K562 (cell line): ENCODE results near the gene TAF8. TPM values are rescaled to one million over a fixed set of nuclear protein-coding genes. Genes with fewer than 3 reads are reported as not detected.

ENCODE experiments used
- ATAC-seq: fragments of 200-7000 bp; cut with Tn5 transposase; 3 replicates; pipeline ENCODE4 v1.9.1; 2020; ENCODE audit warnings: moderate library complexity
- BruUV-seq: library from RNA; stranded (reverse); fragments of 400-500 nt; replicated peaks from 2 replicates; lab custom pipeline; 2021; lab: Mats Ljungman, UMichigan
- CTCF ChIA-PET: fragments of 300-600 bp; formaldehyde crosslinking; extraction: SDS; loops from one replicate; lab custom pipeline; 2021; ENCODE audit warnings: low intra/inter-chr PET ratio; lab: Yijun Ruan, JAX
- POLR2A ChIA-PET: fragments of 300-600, 350-650 bp; sonication (Branson Sonifier 250); formaldehyde crosslinking; extraction: SDS; loops from one replicate; lab custom pipeline; 2021; ENCODE audit warnings: antibody characterized with exemption, inconsistent platforms; lab: Yijun Ruan, JAX
- DNase-seq, 4 experiments: peaks; one replicate each; pipeline versions ENCODE4 v3.0.0 to v3.0.0-alpha.2; 2011 to 2018; ENCODE audit warnings: low spot score in 3 of 4, mixed read lengths in 3 of 4; ENCODE audit errors: extremely low read depth in 1 of 4
- FAIRE-seq: peaks from 2 replicates; lab custom pipeline; 2011; peaks lifted over from hg19 to GRCh38; lab: Jason Lieb, UNC
- H2AFZ ChIP-seq: 2 replicates; pipeline ENCODE4 v1.6.0; 2011; ENCODE audit warnings: low read depth, low read length, control low read depth, inconsistent platforms
- H3K27ac ChIP-seq: fragments of 200-600 bp; 3 replicates; pipeline ENCODE4 v1.8.0; 2011; ENCODE audit warnings: low read depth, mild to moderate bottlenecking, control low read depth, inconsistent platforms, low read length, moderate library complexity, mixed read lengths; ENCODE audit errors: extremely low read depth
- H3K27me3 ChIP-seq, 2 experiments: fragments of 300-600 bp in 1 of 2; 2 replicates in 1 of 2; 3 replicates in 1 of 2; pipeline versions ENCODE4 v1.6.0 to v1.8.0; 2011; ENCODE audit warnings: inconsistent platforms in 2 of 2, low read length in 2 of 2, mild to moderate bottlenecking in 1 of 2, mixed read lengths in 1 of 2, moderate library complexity in 1 of 2; ENCODE audit not compliant: control insufficient read depth in 2 of 2, insufficient read depth in 2 of 2
- H3K36me3 ChIP-seq: fragments of 300-600 bp; 3 replicates; pipeline ENCODE4 v1.8.0; 2011; ENCODE audit warnings: mild to moderate bottlenecking, low read length, inconsistent platforms; ENCODE audit not compliant: control insufficient read depth, insufficient read depth
- H3K4me1 ChIP-seq, 2 experiments: fragments of 200-600 bp in 1 of 2; replicated peaks in 1 of 2; 2 replicates in 1 of 2; 3 replicates in 1 of 2; pipeline versions ENCODE4 v1.5.1 to v1.8.0; 2011; ENCODE audit warnings: inconsistent platforms in 2 of 2, low read length in 2 of 2, mild to moderate bottlenecking in 1 of 2, mixed read lengths in 1 of 2, moderate library complexity in 1 of 2; ENCODE audit not compliant: control insufficient read depth in 2 of 2, insufficient read depth in 2 of 2
- H3K4me2 ChIP-seq: 2 replicates; pipeline ENCODE4 v1.6.1; 2011; ENCODE audit warnings: low read length, control low read depth, inconsistent platforms, mixed read lengths; ENCODE audit not compliant: insufficient read depth
- H3K4me3 ChIP-seq: fragments of 200-600 bp; sonication (generic), shearing (Covaris generic); 2 replicates; pipeline ENCODE4 v1.5.1; 2016; ENCODE audit warnings: control low read depth, inconsistent platforms
- H3K79me2 ChIP-seq: fragments of 200-600 bp; 3 replicates; pipeline ENCODE4 v1.8.0; 2011; ENCODE audit warnings: low read length, inconsistent platforms; ENCODE audit not compliant: control insufficient read depth, insufficient read depth
- H3K9ac ChIP-seq, 2 experiments: 2 replicates each; pipeline versions ENCODE4 v1.6.0 to v1.6.1; 2011; ENCODE audit warnings: low read depth in 2 of 2, low read length in 2 of 2, control low read depth in 1 of 2, inconsistent platforms in 1 of 2, mild to moderate bottlenecking in 1 of 2, mixed read lengths in 1 of 2; ENCODE audit not compliant: insufficient read depth in 1 of 2
- H3K9me1 ChIP-seq: one replicate; pipeline ENCODE4 v1.6.0; 2011; ENCODE audit warnings: inconsistent platforms, mild to moderate bottlenecking, low read length, moderate library complexity; ENCODE audit not compliant: control insufficient read depth, insufficient read depth
- H3K9me3 ChIP-seq: replicated peaks from 2 replicates; pipeline ENCODE4 v1.5.1; 2011; ENCODE audit warnings: low read depth, low read length, inconsistent platforms; ENCODE audit not compliant: control insufficient read depth, insufficient read depth
- H4K20me1 ChIP-seq: replicated peaks from 2 replicates; pipeline ENCODE4 v1.6.1; 2011; ENCODE audit warnings: low read length, inconsistent platforms, mixed read lengths; ENCODE audit not compliant: control insufficient read depth, insufficient read depth
- ESRRA ChIP-seq: fragments of 450-650 bp; IDR thresholded peaks from 2 replicates; pipeline ENCODE4 v1.6.1; 2014; ENCODE audit warnings: low read depth, mild to moderate bottlenecking, moderate library complexity, borderline replicate concordance
- GATAD2A ChIP-seq: fragments of 450-650 bp; IDR thresholded peaks from 2 replicates; pipeline ENCODE4 v1.6.1; 2017
- JUNB ChIP-seq: fragments of 450-650 bp; formaldehyde crosslinking; conservative IDR thresholded peaks from 2 replicates; pipeline ENCODE4 v1.4.0; 2020; ENCODE audit warnings: mild to moderate bottlenecking
- JUND ChIP-seq, 2 experiments: IDR thresholded peaks; 2 replicates in 1 of 2; 3 replicates in 1 of 2; pipeline ENCODE4 v1.6.1; 2011; ENCODE audit warnings: borderline replicate concordance in 2 of 2, low read depth in 2 of 2, low read length in 2 of 2, improper control_type of control experiment in 1 of 2, missing biosample characterization in 1 of 2, missing genetic modification characterization in 1 of 2, missing genetic modification reagents in 1 of 2
- NCOA2 ChIP-seq, 2 experiments: fragments of 450-650 bp; IDR thresholded peaks; 2 replicates each; pipeline ENCODE4 v1.6.1; 2018; ENCODE audit warnings: mild to moderate bottlenecking in 2 of 2, moderate library complexity in 1 of 2; ENCODE audit not compliant: partially characterized antibody in 2 of 2
- NEUROD1 ChIP-seq: fragments of 150-350 bp; IDR thresholded peaks from 2 replicates; pipeline ENCODE4 v1.6.1; 2014; ENCODE audit warnings: borderline replicate concordance, low read length, low read depth; ENCODE audit not compliant: partially characterized antibody
- PBX2 ChIP-seq, 2 experiments: IDR thresholded peaks in 1 of 2; conservative IDR thresholded peaks in 1 of 2; 2 replicates each; pipeline ENCODE4 v1.6.1; 2016; ENCODE audit warnings: low read depth in 2 of 2, mild to moderate bottlenecking in 1 of 2, missing compliant biosample characterization in 1 of 2, missing genetic modification characterization in 1 of 2, moderate library complexity in 1 of 2
- SP2 ChIP-seq: IDR thresholded peaks from 2 replicates; pipeline ENCODE4 v1.6.1; 2011; ENCODE audit warnings: mild to moderate bottlenecking, low read depth, low read length, moderate library complexity; ENCODE audit not compliant: poor library complexity, severe bottlenecking; ENCODE audit errors: extremely low read depth
- SREBF2 ChIP-seq: sonication (generic); formaldehyde crosslinking; IDR thresholded peaks from 2 replicates; pipeline ENCODE4 v1.4.0; 2020; ENCODE audit warnings: mild to moderate bottlenecking, missing genetic modification reagents
- ZBTB34 ChIP-seq: fragments of 250-450 bp; sonication (Bioruptor Pico); IDR thresholded peaks from 2 replicates; pipeline ENCODE4 v1.8.0; 2021; ENCODE audit warnings: mild to moderate bottlenecking, moderate library complexity
- ZBTB8A ChIP-seq: fragments of 450-650 bp; IDR thresholded peaks from 2 replicates; pipeline ENCODE4 v1.6.1; 2018; ENCODE audit warnings: mild to moderate bottlenecking, moderate library complexity; ENCODE audit not compliant: partially characterized antibody
- ZEB2 ChIP-seq: fragments of 450-650 bp; IDR thresholded peaks from 2 replicates; pipeline ENCODE4 v1.6.1; 2016
- ZNF551 ChIP-seq: fragments of 250-450 bp; sonication (Bioruptor Pico); IDR thresholded peaks from 2 replicates; pipeline ENCODE4 v1.5.0; 2021; ENCODE audit warnings: mild to moderate bottlenecking, moderate library complexity
- whole genome bisulfite sequencing: fragments of 100-300 bp; shearing (Covaris generic); methylation state at CpG from one replicate; pipeline ENCODE4 v1.1.6; 2016; ENCODE audit warnings: low coverage, mixed read lengths; ENCODE audit not compliant: insufficient coverage; ENCODE audit errors: missing lambda C conversion rate; 5-methylcytosine and 5-hydroxymethylcytosine counted together
- in situ Hi-C: fragments of 300-500 bp; cut with MboI; formaldehyde crosslinking; loops from 4 replicates; pipeline ENCODE4 v1.15.0; 2018; ENCODE audit warnings: inconsistent platforms, mixed read lengths
- intact Hi-C: fragments of 100-400 bp; cut with micrococcal nuclease; formaldehyde crosslinking; loops from 2 replicates; pipeline ENCODE4 v1.14.2; 2022
- polyA plus RNA-seq, 8 experiments: library from polyadenylated mRNA; depleted of rRNA in 4 of 8; stranded (reverse) in 5 of 8; unstranded in 3 of 8; fragments of >200 nt; fragmentation: Nextera tagmentation in 2 of 8; fragmentation: Illumina TruSeq in 1 of 8; extraction: Ambion mirVana in 2 of 8; extraction: Trizol in 1 of 8; gene quantifications; 2 replicates each; pipeline versions ENCODE4 v1.2.1 to v1.2.3, GENCODE V29; 2011 to 2014; ENCODE audit warnings: inconsistent platforms in 1 of 8, missing spikeins in 1 of 8
- total RNA-seq, 7 experiments: library from RNA; depleted of rRNA in 6 of 7; stranded (reverse); fragments of >200 nt in 6 of 7; fragmentation: Illumina TruSeq in 2 of 7; extraction: Trizol in 2 of 7; gene quantifications; 2 replicates each; pipeline versions ENCODE4 v1.2.1 to v1.2.3, GENCODE V29; 2011 to 2021; ENCODE audit warnings: low replicate concordance in 1 of 7

Gene TAF8
- total and polyA plus RNA-seq, 9 of the 15 experiments (the other 6 are each of a cell fraction or from before 2014, with no cell fraction given) = 29.4 to 84.0 (median 52.6) TPM

GRCh38 chr6:42030585-42031506 is 19.5 kb upstream of the TAF8 start:
- in situ Hi-C loops (no loop called here), intact Hi-C loops (loop anchor here (2.0 kb wide), 1 partner anchor 92 kb away; no protein-coding TSS in a partner anchor)
- Histone ChIP-seq H3K27ac (peak overlapping the region; percentile 95), H3K4me2 (peak overlapping the region; percentile 83), H3K27me3 (no peaks in the 10 kb centered on the region), H2AFZ (peak overlapping the region; percentile 99), H3K9me3 (no peaks in the 10 kb centered on the region), H3K9me1 (no peaks in the 10 kb centered on the region), H3K4me3 (peak overlapping the region; percentile 9; the same call in 1 of the 2 replicates), H4K20me1 (no peaks in the 10 kb centered on the region), H3K4me1 (peaks cover 62 to 65% of the 10 kb centered on the region in 2 experiments), H3K36me3 (no peaks in the 10 kb centered on the region; the same call in 2 of the 3 replicates), H3K9ac (peak overlapping the region; percentile 75 to 91), H3K79me2 (peaks cover 21% of the 10 kb centered on the region; the same call in 2 of the 3 replicates)
- 13% methylated on average over 14 of the region's 14 CpGs for WGBS
- TSS peak; percentile 64 for BruUV-seq
- ATAC-seq = peak; percentile 80
- POLR2A ChIA-PET = interaction anchor here (0.6 to 3.5 kb wide), 15 partner anchors 10 to 250 kb away, joined by 3 to 31 read pairs (median 4); partner anchors contain the start of genes BYSL, CCND3, MED20 and TAF8
- peak; percentile 87 to 92 (median 90) for DNase-seq
- FAIRE-seq = peak; percentile 91
- CTCF ChIA-PET = no interaction called here
- no peak for TF ChIP-seq PBX2 (CRISPR knock-in tag; IDR thresholded peaks at IDR 0.05; ENCODE audit: low read depth)
- no peak for TF ChIP-seq PBX2 (tag; conservative IDR thresholded peaks at IDR 0.05; ENCODE audit: low read depth)
- no peak for TF ChIP-seq JUNB (CRISPR knock-in tag)
- TF ChIP-seq ZNF551 (CRISPR knock-in tag) = no peak
- no peak for TF ChIP-seq ZBTB34 (CRISPR knock-in tag)
- TF ChIP-seq NEUROD1 = peak; percentile 28
- TF ChIP-seq GATAD2A = peak; percentile 57; the same call in 1 of the 2 replicates
- TF ChIP-seq JUND (IDR thresholded peaks at IDR 0.05; ENCODE audit: borderline replicate concordance, low read depth, low read length) = peak; percentile 56; the same call in 1 of the 2 replicates
- TF ChIP-seq JUND (tag; IDR thresholded peaks at IDR 0.05; ENCODE audit: borderline replicate concordance, low read depth, low read length) = peak; percentile 65; the same call in 2 of the 3 replicates
- no peak for TF ChIP-seq SREBF2
- TF ChIP-seq ESRRA = no peak
- no peak for TF ChIP-seq SP2
- no peak; the same call in 1 of the 2 replicates for TF ChIP-seq ZEB2
- TF ChIP-seq NCOA2 (IDR thresholded peaks at IDR 0.05; ENCODE audit: partially characterized antibody in 2 of 2) = no peak
- TF ChIP-seq ZBTB8A = no peak
